ENCODE data around the gene FYN. TPM values are rescaled to one million over a fixed set of nuclear protein-coding genes. Genes with fewer than 3 reads are reported as not detected.

FYN gene
- total RNA-seq, 1 experiment from 2014 or later, result 34.3 TPM

DNA sequence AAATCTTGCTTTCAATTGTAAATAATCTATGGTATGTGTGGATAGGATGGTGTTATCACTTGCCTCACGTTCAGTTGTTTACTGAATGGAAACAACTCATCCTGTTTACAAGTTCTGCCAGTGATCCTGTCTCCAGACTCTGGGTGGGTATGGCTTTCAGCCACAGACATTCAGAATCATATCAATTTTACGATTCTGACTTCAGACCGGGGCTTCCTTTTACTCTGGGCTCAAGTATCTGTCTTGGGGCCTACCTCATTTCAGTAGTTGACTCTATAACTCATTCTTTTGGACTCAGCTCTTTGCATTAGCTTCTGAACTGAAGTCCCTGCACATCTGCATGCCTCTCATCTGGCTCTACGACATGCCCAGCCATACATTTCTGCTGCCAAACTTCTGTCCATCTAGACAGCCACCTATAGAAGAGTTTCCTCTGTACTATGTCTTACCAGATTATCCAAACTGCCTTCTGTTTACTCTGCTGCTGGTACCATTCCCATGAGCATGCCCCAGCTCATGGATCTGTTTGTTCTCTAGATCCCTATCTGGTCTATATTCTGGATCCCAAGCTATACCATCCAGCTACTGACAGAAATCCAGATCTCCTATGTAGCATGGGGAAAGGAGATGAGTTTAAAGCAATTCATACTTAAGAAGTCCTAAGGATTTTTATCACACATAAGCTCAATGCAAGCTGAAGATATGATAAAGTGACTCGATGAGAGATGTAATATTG, 34.3 kb downstream of the FYN start:
- H3K4me3 ChIP-seq (ENCODE audit: low read depth, low read length, poor library complexity, severe bottlenecking), result no peak overlapping the region
- ChIA-PET CTCF (interaction anchor here (0.7 kb wide), 1 partner anchor 13 kb away, joined by 3 read pairs; no protein-coding TSS in a partner anchor), POLR2A (ENCODE audit: low non-redundant PET) (interaction anchor here (0.5 kb wide), 1 partner anchor 9 kb away, joined by 3 read pairs; no protein-coding TSS in a partner anchor)
- TF ChIP-seq EZH2 (IDR thresholded peaks at IDR 0.05; ENCODE audit: borderline replicate concordance, low read depth, low read length, poor library complexity, severe bottlenecking), result no peak
- no peak overlapping the region for H3K27ac ChIP-seq (ENCODE audit: low read depth, low read length, poor library complexity, severe bottlenecking)
- H3K9me3 ChIP-seq (ENCODE audit: low read depth, low read length, poor library complexity, severe bottlenecking), result no peaks in the 10 kb centered on the region
- DNase-seq (ENCODE audit: low spot score), result no peak
- H3K36me3 ChIP-seq (ENCODE audit: insufficient read depth, low read length, poor library complexity, severe bottlenecking), result no peaks in the 10 kb centered on the region
- no peaks in the 10 kb centered on the region for H3K27me3 ChIP-seq (replicated peaks; ENCODE audit: insufficient read depth, low read depth, low read length, poor library complexity)
- no peaks in the 10 kb centered on the region for H3K4me1 ChIP-seq (ENCODE audit: insufficient read depth, low read length, poor library complexity, severe bottlenecking)
- BruUV-seq (replicated peaks), result no TSS peak
- intact Hi-C loops (cut with micrococcal nuclease; ENCODE audit: unreplicated experiment), result no loop called here

DNA sequence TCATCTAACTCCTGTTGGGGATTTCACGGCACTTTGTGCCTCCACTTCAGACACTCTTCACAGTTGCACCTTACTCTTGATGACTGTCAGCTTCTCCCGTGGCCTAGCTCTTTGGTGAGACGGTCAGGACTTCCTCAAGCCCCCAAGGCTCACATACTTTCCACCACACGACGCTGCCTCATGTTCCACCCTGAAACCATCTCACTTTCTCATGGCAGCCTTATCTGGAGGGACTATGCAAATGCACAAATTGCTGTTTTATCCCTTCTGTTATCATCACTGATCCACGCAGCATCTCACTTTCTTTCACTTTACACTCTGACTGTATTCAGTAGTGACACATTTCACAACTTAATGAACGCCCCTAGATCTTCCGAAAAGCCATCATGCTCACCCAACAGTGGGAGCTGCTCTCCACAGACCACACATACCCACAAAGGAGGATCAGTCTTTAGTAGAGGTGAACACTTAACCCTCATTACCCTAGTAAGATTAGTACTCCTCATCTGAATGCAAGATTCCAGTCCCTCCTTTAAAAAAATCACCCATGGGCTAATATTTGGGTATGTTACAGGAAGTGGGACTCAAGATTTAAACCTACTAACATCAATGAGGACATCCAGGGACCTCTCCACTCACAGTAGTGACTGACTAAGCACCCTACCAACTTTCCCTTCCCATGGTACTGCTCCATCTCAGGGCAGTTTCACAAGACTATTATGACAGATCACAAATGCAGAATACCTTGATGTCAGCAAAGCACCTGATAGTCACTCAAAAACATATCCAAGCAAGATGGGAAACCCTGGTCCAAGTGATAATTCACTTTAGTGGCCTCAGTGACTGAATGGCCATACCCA, 35.4 kb downstream of the FYN start:
- no peak overlapping the region for H3K27ac ChIP-seq (ENCODE audit: low read depth, low read length, poor library complexity, severe bottlenecking)
- TF ChIP-seq, protein P1, sequence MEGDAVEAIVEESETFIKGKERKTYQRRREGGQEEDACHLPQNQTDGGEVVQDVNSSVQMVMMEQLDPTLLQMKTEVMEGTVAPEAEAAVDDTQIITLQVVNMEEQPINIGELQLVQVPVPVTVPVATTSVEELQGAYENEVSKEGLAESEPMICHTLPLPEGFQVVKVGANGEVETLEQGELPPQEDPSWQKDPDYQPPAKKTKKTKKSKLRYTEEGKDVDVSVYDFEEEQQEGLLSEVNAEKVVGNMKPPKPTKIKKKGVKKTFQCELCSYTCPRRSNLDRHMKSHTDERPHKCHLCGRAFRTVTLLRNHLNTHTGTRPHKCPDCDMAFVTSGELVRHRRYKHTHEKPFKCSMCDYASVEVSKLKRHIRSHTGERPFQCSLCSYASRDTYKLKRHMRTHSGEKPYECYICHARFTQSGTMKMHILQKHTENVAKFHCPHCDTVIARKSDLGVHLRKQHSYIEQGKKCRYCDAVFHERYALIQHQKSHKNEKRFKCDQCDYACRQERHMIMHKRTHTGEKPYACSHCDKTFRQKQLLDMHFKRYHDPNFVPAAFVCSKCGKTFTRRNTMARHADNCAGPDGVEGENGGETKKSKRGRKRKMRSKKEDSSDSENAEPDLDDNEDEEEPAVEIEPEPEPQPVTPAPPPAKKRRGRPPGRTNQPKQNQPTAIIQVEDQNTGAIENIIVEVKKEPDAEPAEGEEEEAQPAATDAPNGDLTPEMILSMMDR (conservative IDR thresholded peaks at IDR 0.05; ENCODE audit: low read depth, low read length), result no peak
- TF ChIP-seq EZH2 (IDR thresholded peaks at IDR 0.05; ENCODE audit: borderline replicate concordance, low read depth, low read length, poor library complexity, severe bottlenecking), result no peak
- H3K27me3 ChIP-seq (replicated peaks; ENCODE audit: insufficient read depth, low read depth, low read length, poor library complexity), result no peaks in the 10 kb centered on the region
- POLR2A ChIA-PET (ENCODE audit: low non-redundant PET), result interaction anchor here (0.7 kb wide), 1 partner anchor 54 kb away, joined by 3 read pairs; no protein-coding TSS in a partner anchor
- no peaks in the 10 kb centered on the region for H3K4me1 ChIP-seq (ENCODE audit: insufficient read depth, low read length, poor library complexity, severe bottlenecking)
- intact Hi-C loops (cut with micrococcal nuclease; ENCODE audit: unreplicated experiment), result no loop called here
- H3K4me3 ChIP-seq (ENCODE audit: low read depth, low read length, poor library complexity, severe bottlenecking), result no peak overlapping the region
- H3K9me3 ChIP-seq (ENCODE audit: low read depth, low read length, poor library complexity, severe bottlenecking), result no peaks in the 10 kb centered on the region
- H3K36me3 ChIP-seq (ENCODE audit: insufficient read depth, low read length, poor library complexity, severe bottlenecking), result no peaks in the 10 kb centered on the region
- CTCF ChIA-PET, result no interaction called here
- no TSS peak for BruUV-seq (replicated peaks)
- no peak for DNase-seq (ENCODE audit: low spot score)

DNA sequence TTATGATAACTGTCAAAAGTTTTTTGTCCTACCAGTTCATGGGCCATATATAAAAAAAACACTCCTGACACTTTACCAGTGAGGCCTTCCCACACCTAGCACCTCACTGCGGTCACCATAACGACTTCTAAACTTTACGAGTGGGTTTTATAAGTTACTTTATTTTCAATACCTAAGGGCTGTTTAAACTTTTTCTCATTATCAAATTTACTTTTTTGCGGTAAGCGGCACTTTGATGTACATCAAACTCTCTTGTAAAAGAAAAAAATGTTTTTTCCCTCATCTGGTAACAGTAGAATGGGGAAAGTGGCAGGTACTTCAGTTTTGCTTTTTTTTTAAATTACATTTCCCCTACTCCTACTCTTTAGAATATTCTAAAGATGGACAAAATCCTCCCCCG, 36.2 kb downstream of the FYN start:
- intact Hi-C loops (cut with micrococcal nuclease; ENCODE audit: unreplicated experiment), result no loop called here
- ChIA-PET CTCF (no interaction called here), POLR2A (ENCODE audit: low non-redundant PET) (no interaction called here)

More for the DNA sequence above, 36.2 kb downstream of the FYN start:
- BruUV-seq (replicated peaks), result no TSS peak
- Histone ChIP-seq H3K4me3 (ENCODE audit: low read depth, low read length, poor library complexity, severe bottlenecking) (no peak overlapping the region), H3K9me3 (ENCODE audit: low read depth, low read length, poor library complexity, severe bottlenecking) (no peaks in the 10 kb centered on the region), H3K36me3 (ENCODE audit: insufficient read depth, low read length, poor library complexity, severe bottlenecking) (no peaks in the 10 kb centered on the region), H3K27me3 (replicated peaks; ENCODE audit: insufficient read depth, low read depth, low read length, poor library complexity) (no peaks in the 10 kb centered on the region), H3K4me1 (ENCODE audit: insufficient read depth, low read length, poor library complexity, severe bottlenecking) (no peaks in the 10 kb centered on the region), H3K27ac (ENCODE audit: low read depth, low read length, poor library complexity, severe bottlenecking) (no peak overlapping the region)
- TF ChIP-seq, protein P1 (conservative IDR thresholded peaks at IDR 0.05; ENCODE audit: low read depth, low read length), result no peak
- no peak for TF ChIP-seq EZH2 (IDR thresholded peaks at IDR 0.05; ENCODE audit: borderline replicate concordance, low read depth, low read length, poor library complexity, severe bottlenecking)
- DNase-seq (ENCODE audit: low spot score), result no peak
